D341Med (cell line): ENCODE results near the gene SLC16A2.

ENCODE experiments used
- DNase-seq: peaks from one replicate; pipeline ENCODE4 v3.0.0; 2012; ENCODE audit warnings: low spot score

Gene SLC16A2

DNA sequence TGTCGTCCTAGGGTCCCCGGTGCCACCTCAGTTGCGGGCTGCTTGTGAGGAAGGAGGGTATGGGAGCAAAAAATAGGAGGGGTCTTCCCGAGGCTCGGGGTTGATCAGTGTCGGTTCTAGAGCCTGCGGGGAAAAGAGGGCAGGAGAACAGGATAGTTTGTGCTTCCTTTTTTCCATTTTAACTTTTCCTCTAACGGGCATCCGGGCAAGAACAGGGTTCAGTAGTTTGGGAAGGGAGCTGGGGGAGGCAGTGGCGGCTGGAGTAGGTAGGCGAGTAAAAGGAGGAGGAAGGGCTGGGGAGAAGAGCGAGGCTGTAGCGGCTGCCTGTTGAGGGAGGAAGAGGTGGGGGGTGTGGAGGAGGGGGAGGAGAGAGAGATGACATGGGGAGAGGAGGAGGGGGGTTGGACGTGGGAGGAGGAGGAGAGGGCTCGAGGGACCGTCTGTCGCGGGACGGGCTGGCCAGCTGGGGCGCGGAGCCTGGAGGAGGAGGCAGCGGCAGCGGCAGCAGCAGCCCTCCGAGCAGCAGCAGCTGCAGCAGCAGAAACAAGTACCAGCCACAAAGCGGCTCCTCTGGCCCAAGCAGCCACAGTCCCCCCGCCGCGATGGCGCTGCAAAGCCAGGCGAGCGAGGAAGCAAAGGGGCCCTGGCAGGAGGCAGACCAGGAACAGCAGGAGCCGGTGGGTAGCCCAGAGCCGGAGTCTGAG is at the start of gene SLC16A2:
Gene SLC16A2, plus strand, starts transcription at position 458 of the 704 bp plus-strand sequence. Its CDS starts 145 bp downstream, at position 603.
- DNase-seq: peak; percentile 85

DNA sequence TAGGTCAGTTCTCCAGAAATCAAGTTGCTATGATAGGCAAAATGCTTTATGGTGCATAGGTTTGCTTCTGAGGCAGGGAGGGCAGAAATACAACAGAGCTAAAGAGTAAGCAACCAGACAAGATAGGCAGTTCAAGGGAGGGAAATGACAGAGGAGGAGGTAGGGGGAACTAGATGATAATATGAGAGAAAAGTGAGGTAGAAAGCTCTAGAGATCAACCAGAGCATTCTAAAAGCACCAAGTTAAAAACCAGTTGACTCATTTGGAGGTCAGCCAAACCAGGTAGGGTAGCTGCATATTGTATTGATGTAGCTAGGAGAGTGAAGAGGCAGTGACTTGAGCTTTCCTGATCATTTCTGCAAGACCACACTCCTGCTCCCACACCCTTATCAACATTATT is 49.0 kb upstream of the SLC16A2 start:
- no peak for DNase-seq

DNA sequence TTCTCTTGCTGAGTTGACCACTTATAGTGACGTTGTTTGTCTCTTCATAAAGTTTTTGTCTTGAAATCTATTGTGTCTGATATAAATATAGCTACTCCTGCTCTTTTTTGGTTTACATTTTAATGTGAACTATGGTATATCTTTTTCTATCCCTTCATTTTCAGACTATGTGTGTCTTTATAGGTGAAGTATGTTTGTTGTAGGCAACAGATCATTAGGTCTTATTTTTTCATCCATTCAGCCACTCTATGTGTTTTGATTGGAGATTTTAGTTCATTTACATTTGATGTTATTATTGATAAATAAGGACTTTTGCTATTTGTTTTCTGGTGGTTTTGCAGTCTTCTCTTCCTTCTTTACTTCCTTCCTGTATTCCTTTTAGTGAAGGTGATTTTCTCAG is 44.0 kb upstream of the SLC16A2 start:
- DNase-seq: no peak

DNA sequence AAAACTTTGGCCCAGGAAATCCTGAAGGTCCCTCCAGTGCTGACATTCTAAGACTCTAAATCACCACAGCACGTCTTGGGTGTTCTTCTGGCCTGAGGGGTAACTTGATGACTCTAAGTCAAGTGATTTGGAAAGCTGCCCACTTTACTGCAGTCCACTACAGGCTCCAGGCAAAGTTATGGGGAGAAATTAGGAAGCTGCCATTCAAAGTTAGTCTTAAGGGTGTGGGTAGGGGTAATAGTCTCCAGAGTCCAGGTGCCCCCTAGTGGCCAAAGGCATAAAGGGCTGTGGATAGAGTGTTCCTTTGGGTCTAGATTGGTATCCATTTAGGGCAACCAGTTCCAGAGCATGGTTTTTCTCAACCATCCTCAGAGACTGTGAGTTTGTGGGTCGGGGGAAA is 38.7 kb upstream of the SLC16A2 start:
- DNase-seq: peak; percentile 66

DNA sequence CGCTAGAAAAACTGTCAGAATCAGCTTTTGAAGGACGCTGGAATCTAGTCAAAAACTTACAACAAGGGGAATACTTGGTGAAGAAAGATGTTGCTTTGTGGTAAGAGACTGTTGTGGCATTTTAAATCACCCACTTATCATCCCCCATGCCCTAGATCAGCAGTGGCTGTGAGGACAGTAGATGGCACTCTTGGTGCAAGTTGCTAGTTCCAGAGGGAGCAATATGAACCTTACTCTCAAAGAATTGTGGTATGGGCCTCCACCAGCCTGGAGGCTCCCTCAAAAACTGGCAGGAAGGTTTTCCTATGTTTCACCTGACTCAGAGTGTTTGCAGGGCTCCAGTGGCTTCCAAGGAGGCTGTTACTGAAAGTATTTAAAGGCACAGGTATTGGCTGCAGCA is 37.7 kb upstream of the SLC16A2 start:
- peak; percentile 60 for DNase-seq

DNA sequence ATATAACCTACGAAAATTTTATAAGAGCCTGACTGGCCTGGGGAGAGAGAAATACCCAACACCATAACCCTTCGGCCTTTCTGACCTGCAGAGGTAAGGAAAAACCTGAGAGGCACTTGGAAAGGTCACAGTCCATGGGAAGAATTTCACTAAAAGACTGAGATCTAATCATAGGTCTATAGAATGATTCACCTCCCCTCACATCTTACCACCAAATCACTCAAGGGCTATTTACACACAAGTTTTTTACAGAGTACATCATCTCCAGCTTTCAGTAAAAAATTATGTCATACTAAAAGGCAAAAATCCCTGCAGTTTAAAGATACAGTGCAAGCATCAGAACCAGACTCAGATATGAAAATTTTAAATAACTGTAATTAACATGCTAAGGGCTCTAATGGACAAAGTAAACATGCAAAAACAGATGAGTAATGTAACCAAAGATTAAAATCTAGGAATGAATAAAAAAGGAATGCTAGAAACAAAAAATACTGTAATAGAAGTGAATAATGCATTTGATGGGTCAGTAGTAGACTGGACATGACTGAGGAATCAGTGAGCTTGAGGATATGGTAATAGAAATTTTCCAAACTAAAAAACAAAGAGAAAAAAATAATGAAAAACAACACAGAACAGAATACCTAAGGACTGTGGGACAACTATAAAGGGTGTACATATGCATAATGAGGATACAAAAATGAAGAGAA is 32.1 kb upstream of the SLC16A2 start:
- DNase-seq: no peak

DNA sequence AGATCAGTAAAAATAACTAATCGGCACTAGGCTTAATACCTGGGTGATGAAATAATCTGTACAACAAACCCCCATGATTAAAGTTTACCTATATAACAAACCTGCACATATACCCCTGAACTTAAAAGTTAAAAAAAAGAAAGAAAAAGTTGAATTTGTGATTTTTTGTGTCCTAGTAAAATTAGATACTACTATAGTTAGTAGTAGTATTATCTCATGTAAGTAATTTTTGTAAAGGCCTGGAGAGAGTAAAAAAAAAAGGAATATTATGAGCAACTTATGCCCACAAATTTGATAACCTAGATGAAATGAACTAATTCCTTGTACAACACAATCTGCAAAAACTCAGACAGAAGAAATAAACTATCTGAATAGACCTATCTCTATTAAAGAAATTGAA is 25.7 kb upstream of the SLC16A2 start:
- DNase-seq: no peak

DNA sequence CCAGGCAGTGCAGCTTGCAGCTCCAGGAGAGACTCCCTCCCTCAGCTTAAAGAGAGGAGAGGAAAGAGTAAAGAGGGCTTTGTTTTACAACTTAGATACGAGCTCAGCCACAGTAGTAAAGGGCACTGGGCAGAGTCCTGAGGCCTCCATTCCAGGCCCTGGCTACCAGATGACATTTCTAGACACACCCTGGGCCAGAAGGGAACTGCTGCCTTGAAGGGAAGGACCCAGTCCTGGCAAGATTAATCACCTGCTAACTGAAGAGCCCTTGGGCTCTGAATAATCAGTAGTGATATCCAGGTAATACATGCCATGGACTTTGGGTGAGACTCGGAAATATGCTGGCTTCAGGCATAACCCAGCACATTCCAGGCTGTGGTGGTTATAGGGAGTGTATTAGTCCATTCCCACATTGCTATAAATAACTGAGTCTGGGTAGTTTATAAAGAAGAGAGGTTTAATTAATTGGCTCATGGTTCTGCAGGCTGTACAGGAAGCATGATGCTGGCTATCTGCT is 15.3 kb upstream of the SLC16A2 start:
- DNase-seq: no peak

DNA sequence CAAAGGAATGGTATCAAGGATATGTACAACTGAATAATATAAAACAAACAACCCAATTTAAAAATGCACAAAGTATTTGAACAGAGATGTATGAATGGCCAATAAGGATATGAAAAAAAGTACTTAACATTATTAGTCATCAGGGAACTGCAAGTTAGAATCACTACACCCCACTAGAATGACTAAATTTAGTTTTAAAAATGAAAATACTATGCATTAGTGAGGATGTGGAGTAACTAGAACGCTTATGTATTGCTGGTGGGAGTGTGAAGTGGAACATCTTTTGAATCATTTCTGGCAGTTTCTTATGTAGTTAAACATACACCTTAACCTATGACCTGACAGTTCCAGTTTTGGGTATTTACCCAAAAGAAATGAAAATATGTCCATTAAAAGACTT is 13.0 kb upstream of the SLC16A2 start:
- DNase-seq: no peak

DNA sequence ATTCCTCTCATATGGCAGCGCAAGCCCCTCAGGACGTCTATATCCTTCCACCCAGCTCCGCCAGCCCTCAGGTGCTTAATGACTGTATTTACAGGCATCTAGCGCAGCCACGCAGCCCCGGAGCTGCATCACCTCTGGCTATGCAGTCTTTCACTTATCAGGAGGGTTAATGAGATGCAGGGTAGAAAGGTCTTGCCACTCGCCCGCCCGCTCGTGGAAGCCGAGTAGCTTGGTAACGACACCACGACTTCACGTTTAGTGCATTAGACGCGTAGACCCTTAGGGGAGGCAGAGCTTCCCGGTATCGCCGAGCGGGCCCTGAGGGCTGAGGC is 1.5 kb upstream of the SLC16A2 start:
- peak; percentile 18 for DNase-seq

DNA sequence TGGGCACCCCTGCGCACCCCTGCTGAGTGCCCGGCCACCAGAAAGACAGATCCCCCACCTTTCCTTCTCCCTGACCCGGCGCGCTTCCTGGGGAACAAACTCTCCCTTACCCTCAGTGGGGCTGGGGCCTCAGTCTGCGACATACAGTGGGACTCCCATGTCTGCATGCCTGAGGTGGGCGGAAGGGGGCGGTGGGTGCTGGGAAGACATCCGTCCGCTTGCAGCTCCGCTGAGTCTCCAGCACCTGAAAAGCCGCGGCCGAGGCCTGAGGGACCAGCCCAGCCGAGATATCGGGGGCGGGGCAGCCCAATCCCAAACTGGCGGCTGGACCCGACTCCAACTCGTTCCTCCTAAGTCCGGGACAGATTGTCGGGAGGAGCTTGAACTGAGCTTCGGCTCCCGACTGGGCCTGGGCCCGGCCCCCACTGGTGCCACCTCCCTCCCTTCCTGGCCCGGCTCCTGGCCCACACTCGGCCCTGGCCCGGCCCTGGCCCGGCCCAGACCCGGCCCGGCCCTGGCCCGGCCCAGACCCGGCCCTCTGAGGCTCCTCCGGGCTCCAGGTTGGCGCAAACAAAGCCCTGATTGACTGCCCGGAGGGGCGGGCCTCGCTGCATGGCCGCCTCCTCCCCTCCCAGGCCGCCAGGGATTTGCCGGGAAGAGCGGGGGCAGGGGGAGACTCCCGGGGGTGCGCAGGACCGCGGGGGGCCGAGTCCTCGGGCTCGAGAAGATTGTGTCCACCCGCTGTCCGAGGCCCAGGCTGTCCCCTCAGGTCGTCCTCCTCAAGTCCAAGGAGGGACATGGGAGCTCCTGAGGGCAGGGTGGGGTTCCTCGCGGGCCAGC is 877 bp upstream of the SLC16A2 start:
- peak; percentile 74 for DNase-seq

DNA sequence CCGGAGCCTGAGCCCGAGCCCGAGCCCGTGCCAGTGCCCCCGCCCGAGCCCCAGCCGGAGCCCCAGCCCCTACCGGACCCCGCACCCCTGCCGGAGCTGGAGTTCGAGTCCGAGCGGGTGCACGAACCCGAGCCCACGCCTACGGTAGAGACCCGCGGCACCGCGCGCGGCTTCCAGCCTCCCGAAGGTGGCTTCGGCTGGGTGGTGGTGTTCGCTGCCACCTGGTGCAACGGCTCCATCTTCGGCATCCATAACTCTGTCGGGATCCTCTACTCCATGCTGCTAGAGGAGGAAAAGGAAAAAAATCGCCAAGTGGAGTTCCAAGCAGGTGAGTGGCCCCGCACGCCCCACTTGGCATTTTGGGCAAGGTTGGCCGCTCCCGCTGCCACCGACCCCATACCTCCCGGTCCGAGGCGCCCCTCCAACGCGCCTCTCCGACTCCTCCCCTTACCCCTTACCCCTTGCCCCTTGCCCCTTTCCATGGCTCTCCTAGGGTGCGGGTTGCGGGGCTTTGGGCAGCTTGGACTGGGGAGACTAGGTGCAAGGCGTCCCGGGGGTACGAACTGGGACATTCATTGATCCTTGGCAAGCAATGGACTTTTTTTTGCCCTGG is 553 bp downstream of the SLC16A2 start:
- DNase-seq: no peak

DNA sequence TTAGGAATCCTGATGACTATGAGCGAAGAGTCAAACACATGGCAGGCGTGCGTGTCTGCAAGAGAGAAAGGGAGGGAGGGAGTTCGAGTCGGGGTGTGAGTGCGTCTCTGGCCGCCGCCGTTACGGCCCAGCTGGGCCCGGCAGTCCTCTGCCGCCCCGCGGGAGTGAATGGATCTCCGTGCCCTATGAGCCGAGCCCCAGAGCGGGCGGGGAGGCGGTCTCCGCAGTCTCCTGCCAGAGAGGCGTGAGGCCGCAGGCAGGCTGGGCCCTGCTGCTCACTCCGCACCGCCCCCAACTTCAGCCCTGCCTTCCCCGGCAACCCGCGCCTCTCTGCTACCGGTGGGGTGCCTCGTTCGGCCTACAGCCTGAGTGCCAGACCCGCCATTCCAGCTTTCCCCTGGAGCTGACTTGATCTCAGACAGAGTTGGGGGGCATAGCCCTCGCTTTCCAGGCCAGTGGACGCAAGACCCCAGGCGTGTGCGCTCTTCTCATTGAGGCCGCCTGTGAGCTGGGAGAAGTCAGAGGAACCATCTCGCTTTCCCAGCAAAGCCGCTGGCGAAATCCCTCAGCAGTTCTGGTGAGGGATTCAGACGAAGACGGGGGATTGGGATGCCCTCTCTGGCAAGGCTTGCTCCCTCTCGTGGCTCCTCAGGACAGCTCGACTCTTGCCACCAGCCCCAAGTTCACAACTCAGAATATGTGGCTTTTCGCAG is 1.4 kb downstream of the SLC16A2 start:
- DNase-seq: peak; percentile 33

DNA sequence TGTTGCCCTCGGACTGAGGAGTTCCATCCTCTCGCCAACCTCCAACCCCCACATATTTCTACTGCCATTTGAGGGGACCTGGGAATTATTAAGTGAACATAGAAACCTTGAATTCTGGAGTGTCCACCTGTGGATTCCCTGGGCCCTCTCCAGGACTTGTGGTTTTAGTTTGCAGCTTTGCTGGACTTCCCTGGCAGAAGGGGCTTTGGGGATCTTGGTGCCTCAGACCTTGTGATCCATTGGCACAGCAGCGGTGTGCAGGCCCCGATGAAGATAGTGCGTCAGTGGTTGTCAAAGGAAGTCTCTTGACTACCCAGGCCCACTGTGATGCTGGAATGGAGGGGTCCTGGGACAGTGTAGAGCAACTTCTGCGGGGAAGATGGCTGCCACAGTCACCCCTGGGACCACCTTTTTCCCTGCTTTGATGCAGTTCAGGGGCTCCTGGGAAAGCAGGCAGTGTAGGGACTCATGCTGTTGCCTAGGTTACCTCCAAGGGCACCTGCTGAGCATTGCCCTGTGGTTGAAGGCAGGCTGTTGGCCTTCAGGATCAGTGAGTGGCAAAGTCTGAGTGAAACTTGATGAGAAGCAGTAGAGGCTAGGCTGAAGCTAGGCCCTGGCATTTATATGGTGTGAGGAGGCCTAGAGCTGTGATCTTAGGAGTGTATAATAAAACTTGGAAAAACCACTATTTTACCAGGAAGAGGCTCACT is 2.2 kb downstream of the SLC16A2 start:
- no peak for DNase-seq

DNA sequence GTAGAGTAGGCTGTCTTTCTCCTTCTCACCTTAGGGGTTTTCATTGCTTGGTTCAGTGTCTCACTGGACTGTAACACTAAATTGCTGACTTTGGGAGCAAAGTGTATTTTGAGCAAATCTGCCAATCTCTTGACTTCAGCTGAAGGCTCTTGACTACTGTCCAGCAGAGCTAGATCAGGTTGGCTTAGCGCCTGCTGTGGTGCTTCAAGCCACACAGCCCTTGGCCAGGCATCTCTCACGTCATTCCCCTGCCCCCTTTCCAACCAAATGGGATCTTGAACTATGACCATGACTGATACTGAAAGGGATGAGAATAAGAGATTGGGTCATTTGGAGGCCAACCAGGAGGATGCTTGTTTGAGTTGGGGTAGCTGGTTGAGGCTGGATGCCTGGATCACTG is 4.8 kb downstream of the SLC16A2 start:
- no peak for DNase-seq

DNA sequence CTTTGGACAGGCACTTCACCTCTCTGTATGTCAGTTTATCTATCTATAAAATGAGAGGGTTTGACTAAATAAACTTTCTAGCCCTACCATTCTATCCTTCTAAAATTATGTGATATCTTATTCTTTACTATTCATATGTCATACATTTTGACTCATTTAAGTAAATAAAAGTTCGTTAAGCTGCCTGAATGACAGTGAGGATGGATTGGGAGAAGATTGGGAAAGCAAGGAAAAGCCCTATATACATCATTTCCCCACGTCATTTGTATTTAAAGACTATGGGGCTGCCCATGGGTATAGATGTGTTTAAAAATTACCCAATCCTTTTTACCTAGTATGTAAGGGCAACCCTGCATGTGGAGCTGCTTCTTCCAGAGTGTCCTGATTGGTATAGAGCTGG is 5.3 kb downstream of the SLC16A2 start:
- DNase-seq: no peak

DNA sequence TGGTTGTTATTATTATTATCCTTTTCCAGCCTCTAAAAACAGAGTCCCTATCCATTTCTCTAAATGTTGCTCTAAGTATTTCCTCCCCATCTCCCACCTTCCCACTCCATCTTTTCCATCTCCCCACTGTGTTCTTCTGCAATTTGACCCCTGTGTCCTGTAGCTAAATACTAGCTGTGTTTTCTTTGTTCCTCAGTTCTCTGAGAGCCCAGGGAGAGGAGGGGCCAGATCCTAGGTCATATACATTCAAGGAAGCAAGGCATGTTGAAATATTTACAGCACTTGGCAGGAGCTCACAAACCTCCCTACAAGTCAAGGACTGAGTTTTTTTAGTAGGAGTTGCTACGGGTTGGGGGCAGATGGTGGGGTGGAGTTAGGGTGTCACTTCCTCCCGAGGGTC is 10.5 kb downstream of the SLC16A2 start:
- no peak for DNase-seq

DNA sequence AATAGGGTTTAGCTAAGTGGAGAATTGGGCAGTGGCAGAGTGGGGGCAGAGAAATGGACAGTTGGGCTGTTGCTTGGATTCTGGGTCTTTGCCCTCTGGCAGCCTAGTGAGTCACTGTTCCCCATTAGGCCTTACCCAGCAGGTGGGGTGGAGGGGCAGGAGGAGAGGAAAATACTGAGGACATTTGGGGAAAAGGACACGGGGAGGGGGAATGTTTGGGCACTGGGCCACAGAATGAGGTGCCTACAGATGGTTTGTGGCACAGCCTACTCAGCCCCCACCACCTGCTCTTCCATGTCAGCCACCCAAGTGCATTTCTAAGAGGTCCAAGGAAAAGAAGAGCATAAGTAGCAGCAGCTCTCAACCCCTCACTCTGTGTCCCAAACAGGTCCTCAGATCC is 13.0 kb downstream of the SLC16A2 start:
- no peak for DNase-seq

DNA sequence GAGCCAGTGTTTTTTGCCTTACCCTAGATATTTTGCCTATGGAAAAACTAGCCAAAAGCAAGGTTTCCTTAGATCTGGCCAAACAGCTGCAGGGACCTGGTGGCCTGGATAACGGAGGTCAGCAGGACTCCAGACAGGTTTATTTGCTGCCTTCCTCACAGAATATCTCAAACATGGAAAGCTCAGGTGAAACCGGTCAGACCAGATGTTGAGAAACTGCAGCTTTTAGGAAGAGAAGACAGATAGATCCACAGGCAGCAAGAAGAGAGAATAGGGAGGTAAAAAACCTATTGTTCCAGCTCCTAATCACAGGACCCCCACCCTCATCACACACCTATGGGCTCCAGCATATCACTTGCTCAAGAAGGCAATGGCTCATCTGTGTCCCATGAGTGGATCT is 16.2 kb downstream of the SLC16A2 start:
- DNase-seq: no peak

DNA sequence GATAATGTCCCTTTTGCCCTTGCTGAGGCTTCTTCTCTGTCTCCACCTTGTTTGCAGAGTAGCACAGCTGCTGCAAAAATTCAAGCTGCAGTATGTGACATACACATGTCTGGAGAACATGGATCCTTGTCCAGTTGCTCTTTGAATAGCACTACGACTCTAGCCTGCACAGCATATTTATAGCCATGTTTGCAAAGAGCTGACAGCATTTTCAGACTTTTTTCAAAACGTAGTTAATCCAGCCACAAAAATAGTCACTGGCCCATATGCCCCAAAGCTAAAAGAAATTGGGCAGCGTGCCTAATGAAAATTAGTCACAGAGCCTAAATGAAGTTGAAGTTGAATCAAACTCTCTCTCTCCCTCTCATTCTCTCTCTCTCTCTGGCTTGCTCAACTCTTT is 17.5 kb downstream of the SLC16A2 start:
- DNase-seq: no peak

DNA sequence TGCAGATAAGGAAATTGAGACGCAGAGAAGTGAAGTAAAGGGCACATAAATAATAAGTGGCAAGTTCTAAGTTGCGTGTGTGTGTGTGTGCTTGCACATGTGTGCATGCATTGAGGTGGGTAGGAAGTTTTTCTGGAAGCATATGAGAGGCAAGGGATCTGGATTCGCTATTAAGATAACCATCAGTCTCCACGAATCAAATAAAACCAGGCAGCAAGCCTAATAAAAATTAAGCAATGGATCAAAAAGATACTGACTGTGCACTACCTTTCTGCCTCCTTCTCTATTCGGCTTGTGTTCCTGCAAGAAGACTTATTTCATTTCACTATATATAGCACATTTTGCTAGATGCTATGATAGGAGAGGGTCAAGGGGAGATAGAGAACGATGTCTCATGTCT is 23.8 kb downstream of the SLC16A2 start:
- DNase-seq: no peak
